ENCODE results near the gene ZNF107. TPM values are rescaled to one million over a fixed set of nuclear protein-coding genes. Genes with fewer than 3 reads are reported as not detected.

ZNF107 gene
- total RNA-seq, result 1 to 10 TPM; 3.6 to 9.0 (median 6.4) TPM

DNA sequence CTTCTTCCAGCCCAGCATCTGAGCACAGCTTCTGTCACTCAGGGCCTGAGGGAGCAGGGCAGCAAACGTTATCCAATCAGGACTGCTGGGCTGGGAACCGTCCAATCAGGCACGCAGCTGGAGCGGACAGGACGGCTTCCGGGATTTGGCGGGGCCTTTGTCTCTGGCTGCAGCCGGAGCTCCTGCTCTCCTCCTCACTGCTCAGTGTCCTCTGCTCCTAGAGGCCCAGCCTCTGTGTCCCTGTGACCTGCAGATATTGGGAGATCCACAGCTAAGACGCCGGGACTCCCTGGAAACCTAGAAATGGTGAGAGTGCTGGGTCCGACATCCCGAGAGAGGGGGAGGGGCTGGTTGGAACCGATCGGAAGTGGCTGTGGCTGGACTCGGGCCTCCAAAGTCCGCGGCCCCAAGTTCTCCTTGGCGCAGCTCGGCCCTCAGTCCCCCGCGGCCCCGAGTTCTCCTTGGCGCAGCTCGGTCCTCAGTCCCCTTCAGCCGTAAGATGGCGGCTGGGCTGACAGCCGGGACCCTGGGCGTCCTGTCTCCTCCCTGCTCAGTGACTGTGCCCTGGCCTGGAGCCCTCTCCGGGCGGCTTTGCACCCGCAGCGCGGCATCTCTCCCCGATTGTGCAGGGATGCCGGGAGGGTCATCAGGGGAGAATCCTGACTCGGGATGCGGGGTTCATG, at the start of gene ZNF107:
TSS of gene ZNF107 (plus strand) at position 154 of the 683 bp plus-strand sequence. CDS start at position 304, 150 bp downstream.
- peak within 1 kb of the TSS; percentile 31 to 83 (median 79) for H3K27ac ChIP-seq
- 0 to 1% methylated on average over 29 to 37 of the region's 37 CpGs for WGBS, 2 donors
- H3K36me3 ChIP-seq, result peaks cover 0 to 14% (median 0%) of the 10 kb centered on the region in 3 donors
- no peaks in the 10 kb centered on the region for H3K27me3 ChIP-seq
- peak; percentile 83 to 89 for DNase-seq (ENCODE audit: low spot score in 2 of 2)
- H3K9me3 ChIP-seq, result no peaks in the 10 kb centered on the region
- H3K4me1 ChIP-seq, result peaks cover 0 to 19% (median 0%) of the 10 kb centered on the region in 4 donors
- TF ChIP-seq POLR2A (IDR thresholded peaks at IDR 0.05), result peak in 1 of 2 donors; percentile 60
- peak; percentile 49 to 74 for TF ChIP-seq EP300 (IDR thresholded peaks at IDR 0.05)
- TF ChIP-seq, protein P1, sequence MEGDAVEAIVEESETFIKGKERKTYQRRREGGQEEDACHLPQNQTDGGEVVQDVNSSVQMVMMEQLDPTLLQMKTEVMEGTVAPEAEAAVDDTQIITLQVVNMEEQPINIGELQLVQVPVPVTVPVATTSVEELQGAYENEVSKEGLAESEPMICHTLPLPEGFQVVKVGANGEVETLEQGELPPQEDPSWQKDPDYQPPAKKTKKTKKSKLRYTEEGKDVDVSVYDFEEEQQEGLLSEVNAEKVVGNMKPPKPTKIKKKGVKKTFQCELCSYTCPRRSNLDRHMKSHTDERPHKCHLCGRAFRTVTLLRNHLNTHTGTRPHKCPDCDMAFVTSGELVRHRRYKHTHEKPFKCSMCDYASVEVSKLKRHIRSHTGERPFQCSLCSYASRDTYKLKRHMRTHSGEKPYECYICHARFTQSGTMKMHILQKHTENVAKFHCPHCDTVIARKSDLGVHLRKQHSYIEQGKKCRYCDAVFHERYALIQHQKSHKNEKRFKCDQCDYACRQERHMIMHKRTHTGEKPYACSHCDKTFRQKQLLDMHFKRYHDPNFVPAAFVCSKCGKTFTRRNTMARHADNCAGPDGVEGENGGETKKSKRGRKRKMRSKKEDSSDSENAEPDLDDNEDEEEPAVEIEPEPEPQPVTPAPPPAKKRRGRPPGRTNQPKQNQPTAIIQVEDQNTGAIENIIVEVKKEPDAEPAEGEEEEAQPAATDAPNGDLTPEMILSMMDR (IDR thresholded peaks at IDR 0.05), result no peak
- H3K4me3 ChIP-seq, result peak within 1 kb of the TSS; percentile 59 to 80 (median 70)

DNA sequence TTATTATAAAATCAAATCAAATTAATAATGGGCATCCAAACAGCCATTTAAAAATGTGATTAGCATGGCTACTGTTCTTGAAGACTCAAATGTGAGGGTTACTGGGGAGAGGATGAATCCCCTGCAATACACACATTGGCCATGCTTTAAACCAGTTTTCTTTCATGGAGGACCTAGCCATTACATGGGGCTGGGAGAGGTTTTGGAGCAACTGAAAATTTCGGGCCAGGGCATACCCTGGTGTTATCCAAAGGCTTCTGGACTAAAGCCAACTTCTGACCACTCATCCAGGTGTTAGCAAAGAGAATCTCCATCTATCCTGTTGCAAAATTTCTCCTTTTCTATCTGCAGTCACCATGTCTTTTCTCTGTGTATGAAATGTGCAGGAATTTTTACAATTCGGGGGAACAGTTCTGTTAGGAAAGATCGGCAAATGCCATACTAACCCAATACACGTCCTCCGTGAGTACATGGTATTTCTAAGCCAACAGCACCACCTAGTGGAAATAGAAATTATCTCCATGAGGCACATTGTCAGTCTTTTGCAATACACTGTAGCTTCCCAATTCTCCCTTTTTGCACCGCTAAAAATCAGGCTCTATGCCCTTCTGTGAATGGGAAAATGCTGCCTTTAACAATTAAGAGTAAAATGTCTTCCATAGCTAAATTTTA, 47.0 kb upstream of the ZNF107 start:
- DNase-seq (ENCODE audit: low spot score in 2 of 2), result peak in 1 of 2 donors; percentile 57
- no peak overlapping the region for H3K4me3 ChIP-seq
- TF ChIP-seq POLR2A (IDR thresholded peaks at IDR 0.05) (no peak), EP300 (IDR thresholded peaks at IDR 0.05) (no peak)
- TF ChIP-seq, protein P1 (IDR thresholded peaks at IDR 0.05), result peak; percentile 30 to 68 (median 51)
- H3K4me1 ChIP-seq, result no peaks in the 10 kb centered on the region
- H3K9me3 ChIP-seq, result peaks cover 0 to 25% (median 9%) of the 10 kb centered on the region in 4 donors
- H3K36me3 ChIP-seq, result no peaks in the 10 kb centered on the region
- WGBS, 2 donors, result 26 to 36% methylated on average over 6 of the region's 6 CpGs
- no peak overlapping the region for H3K27ac ChIP-seq
- no peaks in the 10 kb centered on the region for H3K27me3 ChIP-seq

DNA sequence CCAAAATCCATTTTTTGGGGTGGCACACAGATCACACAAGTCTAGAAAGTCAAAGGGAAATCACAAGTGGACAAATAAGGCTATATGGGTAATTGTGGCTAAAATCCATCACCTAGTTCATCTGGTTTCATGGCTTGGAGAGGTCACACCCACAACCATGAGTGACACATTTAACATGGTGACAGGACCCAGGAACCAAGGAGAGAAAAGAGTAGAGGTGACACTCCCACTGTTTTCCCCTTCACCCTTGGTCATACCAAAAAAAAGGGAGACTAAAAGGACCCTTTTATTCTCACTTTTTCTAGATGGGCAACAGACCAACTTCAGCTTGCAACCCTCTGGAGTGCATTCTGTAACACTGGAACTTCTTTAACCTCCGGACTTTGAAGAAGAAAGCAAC, 46.2 kb upstream of the ZNF107 start:
- no peak for DNase-seq (ENCODE audit: low spot score in 2 of 2)
- 83 to 88% methylated on average over 1 of the region's 1 CpG for WGBS, 2 donors

DNA sequence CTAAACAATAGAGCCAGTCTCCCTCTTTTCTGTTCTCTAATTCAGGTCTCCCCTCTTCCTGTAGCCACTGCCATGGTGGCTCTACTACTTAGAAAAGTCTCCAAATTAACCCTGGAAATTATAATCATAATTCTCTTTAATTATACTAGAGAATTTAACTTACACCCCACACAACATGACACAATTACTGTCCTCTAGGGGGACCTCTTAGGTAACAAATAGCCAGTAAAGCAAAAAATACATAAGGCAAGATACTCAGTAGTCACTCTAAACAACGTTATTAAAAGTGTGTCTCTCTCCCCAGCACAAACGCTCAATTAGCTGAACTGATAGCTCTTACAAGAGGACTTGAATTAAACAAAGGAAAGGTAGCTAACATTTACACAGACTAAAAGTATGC, 44.3 kb upstream of the ZNF107 start:
- TF ChIP-seq, protein P1 (IDR thresholded peaks at IDR 0.05), result no peak
- TF ChIP-seq POLR2A (IDR thresholded peaks at IDR 0.05), result no peak
- no peak for TF ChIP-seq EP300 (IDR thresholded peaks at IDR 0.05)
- no peak overlapping the region for H3K27ac ChIP-seq
- no peak for DNase-seq (ENCODE audit: low spot score in 2 of 2)
- H3K27me3 ChIP-seq, result no peaks in the 10 kb centered on the region
- no peaks in the 10 kb centered on the region for H3K36me3 ChIP-seq
- H3K4me1 ChIP-seq, result no peaks in the 10 kb centered on the region
- 70 to 79% methylated on average over 2 of the region's 2 CpGs for WGBS, 2 donors
- no peak overlapping the region for H3K4me3 ChIP-seq
- H3K9me3 ChIP-seq, result peaks cover 0 to 25% (median 9%) of the 10 kb centered on the region in 4 donors

More for the DNA sequence above, 46.2 kb upstream of the ZNF107 start:
- Histone ChIP-seq H3K27me3 (no peaks in the 10 kb centered on the region), H3K4me3 (no peak overlapping the region), H3K4me1 (no peaks in the 10 kb centered on the region), H3K27ac (no peak overlapping the region), H3K9me3 (peaks cover 0 to 25% (median 9%) of the 10 kb centered on the region in 4 donors), H3K36me3 (no peaks in the 10 kb centered on the region)
- TF ChIP-seq, protein P1 (IDR thresholded peaks at IDR 0.05), result no peak
- TF ChIP-seq EP300 (IDR thresholded peaks at IDR 0.05) (no peak), POLR2A (IDR thresholded peaks at IDR 0.05) (no peak)

All from tibial nerve (tissue), 4 donors.